DND-41 (cell line): ENCODE measurements around the gene H6PD.

ENCODE experiments used
- ATAC-seq: fragments of 200-7000 bp; cut with Tn5 transposase; 3 replicates; pipeline ENCODE4 v1.9.1; 2021; ENCODE audit warnings: low read depth; ENCODE audit not compliant: insufficient read depth
- DNase-seq: peaks from one replicate; pipeline ENCODE4 v3.0.0-alpha.2; 2020
- H2AFZ ChIP-seq: 2 replicates; pipeline ENCODE4 v1.6.0; 2012; ENCODE audit warnings: low read depth, low read length
- H3K27ac ChIP-seq: 2 replicates; pipeline ENCODE4 v1.5.1; 2012; ENCODE audit warnings: low read length, inconsistent platforms
- H3K27me3 ChIP-seq: fragments of 200-600 bp; sonication (generic); 2 replicates; pipeline ENCODE4 v1.6.0; 2012; ENCODE audit warnings: low read length, mild to moderate bottlenecking, inconsistent platforms; ENCODE audit not compliant: insufficient read depth, poor library complexity
- H3K36me3 ChIP-seq: 2 replicates; pipeline ENCODE4 v1.5.1; 2012; ENCODE audit warnings: low read length, inconsistent platforms; ENCODE audit not compliant: insufficient read depth
- H3K4me1 ChIP-seq: 2 replicates; pipeline ENCODE4 v1.5.1; 2012; ENCODE audit warnings: mild to moderate bottlenecking, low read length; ENCODE audit not compliant: insufficient read depth
- H3K4me2 ChIP-seq: 2 replicates; pipeline ENCODE4 v1.6.0; 2012; ENCODE audit warnings: mild to moderate bottlenecking, moderate library complexity, low read length, inconsistent platforms; ENCODE audit not compliant: insufficient read depth
- H3K4me3 ChIP-seq, 2 experiments: fragments of 200-600 bp in 1 of 2; shearing (Covaris generic) in 1 of 2; 2 replicates each; pipeline ENCODE4 v1.5.1; 2012 to 2016; ENCODE audit warnings: inconsistent platforms in 2 of 2, low read length in 2 of 2, mild to moderate bottlenecking in 2 of 2, low read depth in 1 of 2, moderate library complexity in 1 of 2
- H3K79me2 ChIP-seq: 2 replicates; pipeline ENCODE4 v1.6.0; 2012; ENCODE audit warnings: low read length, inconsistent platforms; ENCODE audit not compliant: insufficient read depth
- H3K9ac ChIP-seq: 2 replicates; pipeline ENCODE4 v1.6.0; 2012; ENCODE audit warnings: low read depth, mild to moderate bottlenecking, inconsistent platforms, low read length, moderate library complexity
- H3K9me3 ChIP-seq: 2 replicates; pipeline ENCODE4 v1.5.1; 2012; ENCODE audit warnings: low read length, moderate library complexity, mild to moderate bottlenecking, inconsistent platforms; ENCODE audit not compliant: insufficient read depth, severe bottlenecking
- H4K20me1 ChIP-seq: 2 replicates; pipeline ENCODE4 v1.6.0; 2012; ENCODE audit warnings: low read length; ENCODE audit not compliant: insufficient read depth
- CTCF ChIP-seq: IDR thresholded peaks from 2 replicates; pipeline ENCODE4 v1.5.1; 2012; ENCODE audit warnings: borderline replicate concordance, low read length, moderate library complexity, mild to moderate bottlenecking; ENCODE audit not compliant: poor library complexity, severe bottlenecking; ENCODE audit errors: extremely low read depth
- EZH2 ChIP-seq: IDR thresholded peaks from 3 replicates; pipeline ENCODE4 v1.6.1; 2012; ENCODE audit warnings: borderline replicate concordance, low read depth, mild to moderate bottlenecking, moderate library complexity, low read length, inconsistent platforms; ENCODE audit not compliant: severe bottlenecking

Gene H6PD

DNA sequence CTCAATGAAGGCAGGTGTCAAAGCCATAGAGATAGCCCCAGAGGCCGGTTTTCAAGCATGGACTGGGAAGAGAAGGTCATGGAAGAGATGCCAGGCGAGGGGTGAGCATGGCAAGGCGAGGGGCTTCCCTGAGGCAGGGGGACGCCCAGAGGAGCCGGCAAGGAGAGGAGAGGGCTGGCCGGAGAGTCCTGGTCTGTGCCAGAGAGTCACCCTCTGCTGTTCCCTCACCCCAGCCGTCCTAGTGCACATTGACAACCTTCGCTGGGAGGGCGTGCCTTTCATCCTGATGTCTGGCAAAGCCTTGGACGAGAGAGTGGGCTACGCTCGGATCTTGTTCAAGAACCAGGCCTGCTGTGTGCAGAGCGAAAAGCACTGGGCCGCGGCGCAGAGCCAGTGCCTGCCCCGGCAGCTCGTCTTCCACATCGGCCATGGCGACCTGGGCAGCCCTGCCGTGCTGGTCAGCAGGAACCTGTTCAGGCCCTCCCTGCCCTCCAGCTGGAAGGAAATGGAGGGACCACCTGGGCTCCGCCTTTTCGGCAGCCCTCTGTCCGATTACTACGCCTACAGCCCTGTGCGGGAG lies 28.8 kb downstream of the H6PD start:
- Histone ChIP-seq H4K20me1 (peaks cover 77% of the 10 kb centered on the region), H3K9me3 (peaks cover 2% of the 10 kb centered on the region), H3K27me3 (no peaks in the 10 kb centered on the region), H3K4me3 (no peak overlapping the region), H3K79me2 (peaks cover 51% of the 10 kb centered on the region), H3K4me2 (no peak overlapping the region), H3K9ac (no peak overlapping the region), H3K4me1 (no peaks in the 10 kb centered on the region; the same call in 1 of the 2 replicates), H2AFZ (no peak overlapping the region), H3K27ac (no peak overlapping the region), H3K36me3 (peaks cover 94% of the 10 kb centered on the region)
- ATAC-seq (no peak), DNase-seq (no peak)
- TF ChIP-seq CTCF (no peak), EZH2 (no peak)

GRCh38 chr1:9263984-9264872 lies 29.7 kb downstream of the H6PD start:
- DNase-seq = no peak
- H3K9me3 ChIP-seq = no peaks in the 10 kb centered on the region
- no peaks in the 10 kb centered on the region for H3K27me3 ChIP-seq
- H2AFZ ChIP-seq = no peak overlapping the region
- no peak overlapping the region for H3K4me2 ChIP-seq
- H3K4me1 ChIP-seq = no peaks in the 10 kb centered on the region; the same call in 1 of the 2 replicates
- no peak for TF ChIP-seq CTCF
- H4K20me1 ChIP-seq = peaks cover 72% of the 10 kb centered on the region
- ATAC-seq = no peak
- peaks cover 96% of the 10 kb centered on the region for H3K36me3 ChIP-seq
- H3K4me3 ChIP-seq = no peak overlapping the region
- H3K27ac ChIP-seq = no peak overlapping the region; the same call in 1 of the 2 replicates
- no peak overlapping the region for H3K9ac ChIP-seq
- peaks cover 44% of the 10 kb centered on the region for H3K79me2 ChIP-seq

- no peak overlapping the region for H3K9ac ChIP-seq
- H4K20me1 ChIP-seq = peaks cover 64% of the 10 kb centered on the region
- H3K9me3 ChIP-seq = no peaks in the 10 kb centered on the region
- H3K27ac ChIP-seq = no peak overlapping the region; the same call in 1 of the 2 replicates
- DNase-seq = no peak
- H3K27me3 ChIP-seq = no peaks in the 10 kb centered on the region
- H3K79me2 ChIP-seq = peaks cover 35% of the 10 kb centered on the region
- no peak overlapping the region for H3K4me3 ChIP-seq
- no peak overlapping the region for H3K4me2 ChIP-seq
- no peak for ATAC-seq
- H2AFZ ChIP-seq = no peak overlapping the region
- H3K4me1 ChIP-seq = no peaks in the 10 kb centered on the region; the same call in 1 of the 2 replicates
- peaks cover 96% of the 10 kb centered on the region for H3K36me3 ChIP-seq
- no peak for TF ChIP-seq CTCF
- TF ChIP-seq EZH2 = no peak
Observed at GRCh38 chr1:9265037-9265436, 30.5 kb downstream of the H6PD start.
